CD4-positive, alpha-beta T cell treated with Interleukin-17A for 4 hours (primary cell): ENCODE measurements around the gene TRIM58.

ENCODE experiments used
- DNase-seq: peaks from one replicate; pipeline ENCODE4 v3.0.0-alpha.2; 2020; ENCODE audit warnings: mixed read lengths

The TRIM58 gene

GRCh38 chr1:247895163-247895637 lies 38.2 kb downstream of the TRIM58 start, which contains the start of gene OR2W3:
TSS of gene OR2W3 (plus strand) at chr1:247895587. CDS start at chr1:247895587, 0 bp downstream.
- DNase-seq, result no peak

- no peak for DNase-seq
Observed at GRCh38 chr1:247895976-247896375, 39.0 kb downstream of the TRIM58 start.

GRCh38 chr1:247904122-247904521 lies 47.1 kb downstream of the TRIM58 start:
- no peak for DNase-seq

GRCh38 chr1:247905181-247905580 lies 48.2 kb downstream of the TRIM58 start:
- DNase-seq, result no peak

- DNase-seq, result no peak
Observed at GRCh38 chr1:247905910-247906503, 49.0 kb downstream of the TRIM58 start.

- no peak for DNase-seq
Observed at GRCh38 chr1:247906504-247907047, 49.6 kb downstream of the TRIM58 start.

- DNase-seq, result no peak
Observed at GRCh38 chr1:247908766-247909165, 51.8 kb downstream of the TRIM58 start.

GRCh38 chr1:247913786-247914185 lies 56.8 kb downstream of the TRIM58 start:
- no peak for DNase-seq

GRCh38 chr1:247914941-247915662 lies 58.1 kb downstream of the TRIM58 start:
- DNase-seq, result no peak

- no peak for DNase-seq
Observed at GRCh38 chr1:247919952-247920351, 63.0 kb downstream of the TRIM58 start, which contains the start of gene OR2T8. TSS of gene OR2T8 (plus strand) at chr1:247920252. CDS start at chr1:247921018, 766 bp downstream.

GRCh38 chr1:247923941-247924340 lies 67.0 kb downstream of the TRIM58 start:
- no peak for DNase-seq

GRCh38 chr1:247924868-247925267 lies 67.9 kb downstream of the TRIM58 start, which contains the start of gene OR2AJ1:
TSS of gene OR2AJ1 (plus strand) at chr1:247924889. CDS start at chr1:247933769, 8,880 bp downstream.
- DNase-seq, result no peak
